NB4 (cell line): ENCODE data around the gene MEGF6.

ENCODE experiments used
- MYC ChIP-seq: IDR thresholded peaks from 2 replicates; pipeline ENCODE4 v1.6.1; 2011; ENCODE audit warnings: low read depth, low read length
- TF ChIP-seq, protein P1 (sequence below): IDR thresholded peaks from one replicate; pipeline ENCODE4 v1.5.1; 2012; ENCODE audit warnings: low read depth, low read length
- TF ChIP-seq, protein P2 (sequence below): IDR thresholded peaks from 2 replicates; pipeline ENCODE4 v1.6.1; 2011; ENCODE audit warnings: low read depth, low read length

DNA sequence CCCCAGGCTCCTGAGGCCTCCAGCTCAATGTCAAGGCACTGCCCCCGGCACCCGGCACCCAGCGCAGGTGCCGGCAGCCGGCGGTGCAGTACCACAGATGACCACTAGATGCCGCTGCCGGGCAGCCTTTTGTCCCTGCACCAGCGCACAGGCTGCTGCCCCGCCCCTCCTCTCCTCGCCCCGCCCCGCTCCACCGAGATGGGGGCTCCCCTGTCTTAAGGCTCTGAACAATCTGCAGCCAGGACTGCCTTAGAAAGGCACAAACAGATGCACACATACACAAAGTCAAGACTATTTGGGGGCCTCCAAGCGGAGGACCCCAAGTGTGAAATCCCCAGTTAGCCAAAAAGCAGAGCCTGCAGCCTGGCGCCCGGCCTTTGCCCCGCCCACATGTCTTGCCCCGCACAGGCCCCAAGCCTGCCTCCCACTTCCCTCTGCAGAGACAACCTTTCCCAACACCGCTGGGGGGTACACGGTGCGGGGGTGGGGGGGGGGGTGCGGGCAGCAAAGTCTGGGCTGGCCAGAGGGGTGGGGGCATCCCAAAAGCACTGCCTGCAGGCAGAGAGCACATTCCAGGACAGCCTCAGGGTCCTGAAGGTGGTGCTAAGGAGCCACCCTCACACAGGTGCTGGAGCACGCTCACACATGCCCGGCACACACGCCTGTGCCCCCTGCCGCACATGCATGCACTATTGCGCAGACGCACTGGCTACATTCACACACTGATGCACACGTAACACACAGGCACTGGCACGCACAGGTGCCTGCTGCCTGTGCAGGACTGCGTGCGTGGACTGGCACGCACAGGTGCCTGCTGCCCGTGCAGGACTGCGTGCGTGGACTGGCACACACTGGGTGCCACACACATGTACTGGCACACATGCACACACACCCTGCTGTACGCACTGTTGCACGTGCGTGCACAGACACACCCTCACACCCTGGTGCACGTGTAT is 119.7 kb downstream of the MEGF6 start:
- TF ChIP-seq, protein P1, sequence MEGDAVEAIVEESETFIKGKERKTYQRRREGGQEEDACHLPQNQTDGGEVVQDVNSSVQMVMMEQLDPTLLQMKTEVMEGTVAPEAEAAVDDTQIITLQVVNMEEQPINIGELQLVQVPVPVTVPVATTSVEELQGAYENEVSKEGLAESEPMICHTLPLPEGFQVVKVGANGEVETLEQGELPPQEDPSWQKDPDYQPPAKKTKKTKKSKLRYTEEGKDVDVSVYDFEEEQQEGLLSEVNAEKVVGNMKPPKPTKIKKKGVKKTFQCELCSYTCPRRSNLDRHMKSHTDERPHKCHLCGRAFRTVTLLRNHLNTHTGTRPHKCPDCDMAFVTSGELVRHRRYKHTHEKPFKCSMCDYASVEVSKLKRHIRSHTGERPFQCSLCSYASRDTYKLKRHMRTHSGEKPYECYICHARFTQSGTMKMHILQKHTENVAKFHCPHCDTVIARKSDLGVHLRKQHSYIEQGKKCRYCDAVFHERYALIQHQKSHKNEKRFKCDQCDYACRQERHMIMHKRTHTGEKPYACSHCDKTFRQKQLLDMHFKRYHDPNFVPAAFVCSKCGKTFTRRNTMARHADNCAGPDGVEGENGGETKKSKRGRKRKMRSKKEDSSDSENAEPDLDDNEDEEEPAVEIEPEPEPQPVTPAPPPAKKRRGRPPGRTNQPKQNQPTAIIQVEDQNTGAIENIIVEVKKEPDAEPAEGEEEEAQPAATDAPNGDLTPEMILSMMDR: peak; percentile 86
- TF ChIP-seq MYC: 0 out of 2 replicates have a peak, but pooled peaks have one; percentile 19
- TF ChIP-seq, protein P2, sequence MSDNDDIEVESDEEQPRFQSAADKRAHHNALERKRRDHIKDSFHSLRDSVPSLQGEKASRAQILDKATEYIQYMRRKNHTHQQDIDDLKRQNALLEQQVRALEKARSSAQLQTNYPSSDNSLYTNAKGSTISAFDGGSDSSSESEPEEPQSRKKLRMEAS: peak; percentile 30; the same call in 1 of the 2 replicates
